ENCODE measurements around the gene GTF3C5.
"Not testable (repeated sequence)": the region's sequence is repeated elsewhere in the genome, so short reads cannot be mapped to it uniquely, and the experiment has no call there.

Gene GTF3C5

GRCh38 chr9:133067813-133068212 is 37.0 kb downstream of the GTF3C5 start:
- H3K4me3 ChIP-seq (ENCODE audit: low read depth, low read length): no peak overlapping the region
- no peak for DNase-seq (ENCODE audit: low read depth)
- TF ChIP-seq CTCF (IDR thresholded peaks at IDR 0.05; ENCODE audit: insufficient read depth, low read depth, low read length, missing control alignments): no peak

GRCh38 chr9:133068431-133068830 is 37.6 kb downstream of the GTF3C5 start:
- DNase-seq (ENCODE audit: low read depth); H3K4me3 ChIP-seq (ENCODE audit: low read depth, low read length): not testable (repeated sequence)

GRCh38 chr9:133070500-133070961 is 39.7 kb downstream of the GTF3C5 start:
- H3K4me3 ChIP-seq (ENCODE audit: low read depth, low read length); DNase-seq (ENCODE audit: low read depth): not testable (repeated sequence)

- H3K4me3 ChIP-seq (ENCODE audit: low read depth, low read length); DNase-seq (ENCODE audit: low read depth): not testable (repeated sequence)
Measured at GRCh38 chr9:133070985-133071384, 40.2 kb downstream of the GTF3C5 start.

- no peak overlapping the region for H3K4me3 ChIP-seq (ENCODE audit: low read depth, low read length)
- no peak for DNase-seq (ENCODE audit: low read depth)
- no peak for TF ChIP-seq CTCF (IDR thresholded peaks at IDR 0.05; ENCODE audit: insufficient read depth, low read depth, low read length, missing control alignments)
Measured at GRCh38 chr9:133071484-133072150, 40.8 kb downstream of the GTF3C5 start.

GRCh38 chr9:133072210-133072609 is 41.4 kb downstream of the GTF3C5 start:
- H3K4me3 ChIP-seq (ENCODE audit: low read depth, low read length): not testable (repeated sequence)

GRCh38 chr9:133073086-133074014 is 42.6 kb downstream of the GTF3C5 start:
- no peak for DNase-seq (ENCODE audit: low read depth)
- TF ChIP-seq CTCF (IDR thresholded peaks at IDR 0.05; ENCODE audit: insufficient read depth, low read depth, low read length, missing control alignments): no peak
- no peak overlapping the region for H3K4me3 ChIP-seq (ENCODE audit: low read depth, low read length)

More at GRCh38 chr9:133072210-133072609, 41.4 kb downstream of the GTF3C5 start:
- DNase-seq (ENCODE audit: low read depth): not testable (repeated sequence)

- DNase-seq (ENCODE audit: low read depth): no peak
- TF ChIP-seq CTCF (IDR thresholded peaks at IDR 0.05; ENCODE audit: insufficient read depth, low read depth, low read length, missing control alignments): no peak
Measured at GRCh38 chr9:133074111-133074651, 43.4 kb downstream of the GTF3C5 start.

More at GRCh38 chr9:133074111-133074651, 43.4 kb downstream of the GTF3C5 start:
- no peak overlapping the region for H3K4me3 ChIP-seq (ENCODE audit: low read depth, low read length)
